ENCODE measurements around the gene EPHB1. TPM values are rescaled to one million over a fixed set of nuclear protein-coding genes. Genes with fewer than 3 reads are reported as not detected.

EPHB1 gene
- total RNA-seq, 1 donor from 2014 or later = 0.53 TPM

GRCh38 chr3:135199137-135199536 lies 404.1 kb downstream of the EPHB1 start:
- intact Hi-C loops (cut with DNase I) = no loop called here
- Histone ChIP-seq H3K4me3 (no peak overlapping the region), H3K36me3 (no peaks in the 10 kb centered on the region), H3K27ac (no peak overlapping the region), H3K4me1 (no peaks in the 10 kb centered on the region), H3K27me3 (no peaks in the 10 kb centered on the region), H3K9me3 (no peaks in the 10 kb centered on the region)
- TF ChIP-seq, protein P1, sequence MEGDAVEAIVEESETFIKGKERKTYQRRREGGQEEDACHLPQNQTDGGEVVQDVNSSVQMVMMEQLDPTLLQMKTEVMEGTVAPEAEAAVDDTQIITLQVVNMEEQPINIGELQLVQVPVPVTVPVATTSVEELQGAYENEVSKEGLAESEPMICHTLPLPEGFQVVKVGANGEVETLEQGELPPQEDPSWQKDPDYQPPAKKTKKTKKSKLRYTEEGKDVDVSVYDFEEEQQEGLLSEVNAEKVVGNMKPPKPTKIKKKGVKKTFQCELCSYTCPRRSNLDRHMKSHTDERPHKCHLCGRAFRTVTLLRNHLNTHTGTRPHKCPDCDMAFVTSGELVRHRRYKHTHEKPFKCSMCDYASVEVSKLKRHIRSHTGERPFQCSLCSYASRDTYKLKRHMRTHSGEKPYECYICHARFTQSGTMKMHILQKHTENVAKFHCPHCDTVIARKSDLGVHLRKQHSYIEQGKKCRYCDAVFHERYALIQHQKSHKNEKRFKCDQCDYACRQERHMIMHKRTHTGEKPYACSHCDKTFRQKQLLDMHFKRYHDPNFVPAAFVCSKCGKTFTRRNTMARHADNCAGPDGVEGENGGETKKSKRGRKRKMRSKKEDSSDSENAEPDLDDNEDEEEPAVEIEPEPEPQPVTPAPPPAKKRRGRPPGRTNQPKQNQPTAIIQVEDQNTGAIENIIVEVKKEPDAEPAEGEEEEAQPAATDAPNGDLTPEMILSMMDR (IDR thresholded peaks at IDR 0.05) = no peak
- DNase-seq (ENCODE audit: low spot score in 2 of 2) = no peak

GRCh38 chr3:135203026-135203425 lies 408.0 kb downstream of the EPHB1 start:
- no peaks in the 10 kb centered on the region for H3K4me1 ChIP-seq
- intact Hi-C loops (cut with DNase I) = no loop called here
- H3K27ac ChIP-seq = no peak overlapping the region
- TF ChIP-seq, protein P1 (IDR thresholded peaks at IDR 0.05) = no peak
- no peak overlapping the region for H3K4me3 ChIP-seq
- H3K27me3 ChIP-seq = no peaks in the 10 kb centered on the region
- no peak for DNase-seq (ENCODE audit: low spot score in 2 of 2)
- no peaks in the 10 kb centered on the region for H3K9me3 ChIP-seq
- H3K36me3 ChIP-seq = no peaks in the 10 kb centered on the region

DNA sequence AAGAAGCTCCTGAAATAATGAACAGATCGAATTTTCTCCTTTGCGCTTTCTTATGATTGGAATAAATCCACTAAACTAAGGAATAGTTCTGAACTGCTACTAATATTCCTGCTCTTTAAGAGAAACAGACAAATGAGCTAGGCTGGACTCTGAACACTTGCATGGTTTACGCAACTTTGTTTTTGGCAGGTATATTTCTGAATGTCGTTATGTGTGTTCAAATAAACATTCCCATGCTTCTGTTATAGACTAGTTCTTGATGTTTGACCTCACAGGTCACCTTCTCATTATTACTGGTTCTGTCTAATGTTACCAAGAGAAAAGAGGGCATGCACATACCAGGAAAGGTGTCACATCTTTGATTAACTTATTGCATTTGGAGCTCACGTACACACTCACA lies 418.2 kb downstream of the EPHB1 start:
- intact Hi-C loops (cut with DNase I) = no loop called here
- no peaks in the 10 kb centered on the region for H3K36me3 ChIP-seq

DNA sequence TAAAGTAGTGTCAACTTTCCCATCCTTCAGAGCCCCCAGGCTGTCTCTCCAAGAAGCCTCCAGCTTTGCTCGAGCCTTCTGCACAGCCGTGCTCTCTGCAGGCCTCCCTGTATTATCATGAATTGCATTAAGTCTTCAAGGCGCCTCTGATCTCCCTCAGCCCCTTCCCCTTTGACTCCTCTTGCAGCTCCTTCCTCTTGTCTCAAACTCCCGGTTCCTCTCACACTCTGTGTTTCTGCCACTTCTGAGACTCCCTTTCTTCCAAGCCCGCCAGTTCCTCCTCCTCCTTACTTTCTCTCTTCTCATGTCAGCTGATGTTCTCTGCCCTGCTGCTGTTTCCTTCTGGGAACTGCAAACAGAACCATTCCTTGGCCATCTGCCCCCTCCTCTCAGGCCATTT lies 418.8 kb downstream of the EPHB1 start:
- Histone ChIP-seq H3K27ac (no peak overlapping the region), H3K9me3 (no peaks in the 10 kb centered on the region), H3K36me3 (no peaks in the 10 kb centered on the region), H3K4me1 (no peaks in the 10 kb centered on the region), H3K27me3 (no peaks in the 10 kb centered on the region), H3K4me3 (no peak overlapping the region)
- intact Hi-C loops (cut with DNase I) = no loop called here
- TF ChIP-seq, protein P1 (IDR thresholded peaks at IDR 0.05) = no peak
- DNase-seq (ENCODE audit: low spot score in 2 of 2) = no peak

More for the DNA sequence above, 418.2 kb downstream of the EPHB1 start:
- no peak overlapping the region for H3K27ac ChIP-seq
- H3K4me1 ChIP-seq = no peaks in the 10 kb centered on the region
- no peaks in the 10 kb centered on the region for H3K27me3 ChIP-seq
- TF ChIP-seq, protein P1 (IDR thresholded peaks at IDR 0.05) = no peak
- no peaks in the 10 kb centered on the region for H3K9me3 ChIP-seq
- no peak for DNase-seq (ENCODE audit: low spot score in 2 of 2)
- no peak overlapping the region for H3K4me3 ChIP-seq

- Histone ChIP-seq H3K36me3 (no peaks in the 10 kb centered on the region), H3K27me3 (no peaks in the 10 kb centered on the region), H3K4me1 (no peaks in the 10 kb centered on the region), H3K4me3 (no peak overlapping the region), H3K27ac (no peak overlapping the region), H3K9me3 (no peaks in the 10 kb centered on the region)
- no peak for DNase-seq (ENCODE audit: low spot score in 2 of 2)
- intact Hi-C loops (cut with DNase I) = no loop called here
- TF ChIP-seq, protein P1 (IDR thresholded peaks at IDR 0.05) = no peak
Measured at GRCh38 chr3:135214400-135214799, 419.3 kb downstream of the EPHB1 start.

GRCh38 chr3:135215516-135215915 lies 420.5 kb downstream of the EPHB1 start:
- H3K4me3 ChIP-seq = no peak overlapping the region
- H3K4me1 ChIP-seq = no peaks in the 10 kb centered on the region
- intact Hi-C loops (cut with DNase I) = no loop called here
- TF ChIP-seq, protein P1 (IDR thresholded peaks at IDR 0.05) = no peak
- H3K27me3 ChIP-seq = no peaks in the 10 kb centered on the region
- no peak overlapping the region for H3K27ac ChIP-seq
- DNase-seq (ENCODE audit: low spot score in 2 of 2) = no peak
- no peaks in the 10 kb centered on the region for H3K9me3 ChIP-seq
- no peaks in the 10 kb centered on the region for H3K36me3 ChIP-seq

Data from ascending aorta (tissue), 2 donors.